ENCODE results near the gene RBM39. TPM values are rescaled to one million over a fixed set of nuclear protein-coding genes. Genes with fewer than 3 reads are reported as not detected.
"Not testable (repeated sequence)": the region's sequence is repeated elsewhere in the genome, so short reads cannot be mapped to it uniquely, and the experiment has no call there.

The RBM39 gene
- total and polyA plus RNA-seq, 2 of the 8 experiments (the other 6 are each of a cell fraction or from before 2014, with no cell fraction given) = 78.0 to 219 TPM

DNA sequence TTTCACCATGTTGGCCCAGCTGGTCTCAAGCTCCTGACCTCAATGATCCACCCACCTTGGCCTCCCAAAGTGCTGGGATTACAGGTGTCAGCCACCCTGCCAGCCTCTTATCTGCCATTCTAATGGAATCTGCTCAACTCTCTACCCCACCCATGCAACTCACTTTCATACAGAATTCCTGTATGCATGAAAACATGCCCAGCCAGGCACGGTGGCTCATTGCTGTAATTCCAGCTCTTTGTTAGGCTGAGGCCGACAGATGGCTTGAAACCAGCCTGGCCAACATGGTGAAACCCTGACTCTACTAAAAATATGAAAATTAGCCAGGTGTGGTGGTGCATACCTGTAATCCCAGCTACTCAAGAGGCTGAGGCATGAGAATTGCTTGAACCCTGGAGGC, 22.9 kb upstream of the RBM39 start:
- 83% methylated on average over 2 of the region's 2 CpGs; no CpG with 5 or more reads in 1 of the 2 experiments for WGBS, 2 experiments (ENCODE audit: extremely low coverage in 1 of 2, insufficient coverage in 1 of 2, insufficient read length in 1 of 2, insufficient replicate concordance in 2 of 2, low coverage in 1 of 2, low lambda C conversion rate in 2 of 2, missing lambda C conversion rate in 1 of 2)

More for the DNA sequence above, 22.9 kb upstream of the RBM39 start:
- H3K9ac ChIP-seq (replicated peaks in 1 of 4; ENCODE audit: extremely low read depth in 1 of 4, low read depth in 3 of 4, low read length in 3 of 4); H3K4ac ChIP-seq (replicated peaks; ENCODE audit: insufficient read length, low read depth, low read length); H3K23me2 ChIP-seq (ENCODE audit: low read depth, low read length); H3K27me3 ChIP-seq (replicated peaks in 1 of 4; ENCODE audit: control insufficient read depth in 3 of 4, extremely low read depth in 1 of 4, insufficient read depth in 3 of 4, low read length in 3 of 4); H3K36me3 ChIP-seq (ENCODE audit: control insufficient read depth in 2 of 4, insufficient read depth in 4 of 4, low read length in 3 of 4); H3K4me2 ChIP-seq (ENCODE audit: insufficient read depth in 1 of 2, low read depth in 2 of 2, low read length in 2 of 2); H3K27ac ChIP-seq (ENCODE audit: low read depth, low read length); H3K56ac ChIP-seq (replicated peaks; ENCODE audit: insufficient read length, low read depth, low read length); H3K4me3 ChIP-seq (ENCODE audit: extremely low read depth in 1 of 4, insufficient read depth in 2 of 4, low read depth in 3 of 4, low read length in 4 of 4); H2BK120ac ChIP-seq (replicated peaks; ENCODE audit: low read depth, low read length); H4K20me1 ChIP-seq (replicated peaks in 1 of 2; ENCODE audit: control insufficient read depth in 1 of 2, insufficient read depth in 2 of 2, low read length in 2 of 2); H3K79me1 ChIP-seq (ENCODE audit: low read depth, low read length); H3K23ac ChIP-seq (ENCODE audit: insufficient read length); H2BK5ac ChIP-seq (ENCODE audit: low read depth, low read length); H3K18ac ChIP-seq (ENCODE audit: extremely low read depth, low read length); H4K5ac ChIP-seq (ENCODE audit: insufficient read length, low read depth, low read length); H4K8ac ChIP-seq (ENCODE audit: extremely low read depth, insufficient read depth, low read length); H3K4me1 ChIP-seq (replicated peaks in 1 of 4; ENCODE audit: control insufficient read depth in 3 of 4, insufficient read depth in 4 of 4, low read length in 3 of 4); H3K14ac ChIP-seq (ENCODE audit: insufficient read length); H2AK5ac ChIP-seq (ENCODE audit: low read depth, low read length); H4K91ac ChIP-seq (replicated peaks; ENCODE audit: insufficient read length, low read length); H2BK12ac ChIP-seq (ENCODE audit: low read depth, low read length); H3K79me2 ChIP-seq (ENCODE audit: control insufficient read depth in 1 of 2, insufficient read depth in 2 of 2, low read length in 2 of 2); H2BK20ac ChIP-seq (ENCODE audit: low read length); H3K9me3 ChIP-seq (ENCODE audit: insufficient read depth in 2 of 2, low read depth in 1 of 2, low read length in 1 of 2); H2AFZ ChIP-seq (ENCODE audit: low read length); DNase-seq (ENCODE audit: low read depth in 1 of 2, low spot score in 2 of 2); FAIRE-seq; H2BK15ac ChIP-seq (ENCODE audit: low read length): not testable (repeated sequence)
- POLR2A ChIA-PET (ENCODE audit: partially characterized antibody) = interaction anchor here (0.8 to 10.6 kb wide), 7 partner anchors 10 to 50 kb away, joined by 3 to 167 read pairs (median 5); partner anchors contain the start of gene RBM39
- CTCF ChIA-PET (ENCODE audit: partially characterized antibody) = interaction anchor here (1.0 kb wide), 1 partner anchor 22 kb away, joined by 3 read pairs; no protein-coding TSS in a partner anchor
